Subcutaneous adipose tissue (tissue), 4 donors: ENCODE data around the gene MTMR2. TPM values are rescaled to one million over a fixed set of nuclear protein-coding genes. Genes with fewer than 3 reads are reported as not detected.

ENCODE experiments used
- CTCF ChIP-seq: fragments of 450-650 bp; IDR thresholded peaks from one replicate; pipeline ENCODE4 v1.5.1; 2016; ENCODE audit warnings: low read depth, mild to moderate bottlenecking, control low read depth, antibody characterized with exemption, moderate library complexity
- total RNA-seq, 4 donors: library from RNA; depleted of rRNA; stranded (reverse); fragments of >200 nt; gene quantifications; one replicate each; pipeline ENCODE4 v1.1.0, GENCODE V29; 2016

The MTMR2 gene
- total RNA-seq, 4 donors from 2014 or later = 19.8 to 36.5 (median 27.6) TPM

DNA sequence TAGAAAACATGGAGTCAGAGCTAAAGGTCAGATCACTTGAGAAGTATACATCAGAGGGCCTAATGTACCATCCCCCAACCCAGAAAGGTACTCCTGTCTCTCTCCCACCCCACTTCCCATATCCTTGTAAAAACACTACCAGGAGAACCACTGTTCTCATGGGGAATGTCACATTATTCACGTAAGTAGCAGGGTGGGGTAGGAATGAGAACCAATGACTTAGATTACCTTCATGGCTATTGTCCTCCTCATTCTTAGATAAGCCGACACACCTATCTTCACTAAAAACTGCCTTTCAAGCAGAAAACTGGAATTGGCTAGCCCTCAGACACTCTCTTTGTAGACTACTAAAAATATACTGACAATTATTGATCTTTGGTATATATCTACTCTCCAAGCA is 70.0 kb downstream of the MTMR2 start:
- no peak for TF ChIP-seq CTCF

DNA sequence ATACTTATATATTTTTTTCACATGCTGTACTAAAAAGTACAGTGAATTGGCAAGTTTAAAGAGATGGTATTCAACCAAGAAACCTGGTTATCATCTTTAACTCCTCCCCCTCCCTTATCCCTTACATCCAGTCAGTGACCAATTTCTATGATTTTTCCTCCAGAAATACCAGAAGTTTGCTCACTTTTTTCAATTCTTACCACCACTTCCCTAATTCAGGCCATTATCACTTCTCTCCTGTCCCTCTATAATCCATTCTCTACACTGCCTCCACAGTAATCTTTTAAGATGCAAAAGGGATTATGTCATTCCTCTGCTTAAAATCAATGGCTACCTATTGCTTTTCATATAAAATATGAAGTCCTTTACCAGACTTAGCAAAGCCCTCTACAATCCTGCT is 70.8 kb downstream of the MTMR2 start:
- TF ChIP-seq CTCF = no peak

GRCh38 chr11:95850137-95850536 is 73.8 kb downstream of the MTMR2 start:
- no peak for TF ChIP-seq CTCF

- TF ChIP-seq CTCF = no peak
Measured at GRCh38 chr11:95849087-95849825, 74.7 kb downstream of the MTMR2 start.

GRCh38 chr11:95845167-95845566 is 78.7 kb downstream of the MTMR2 start:
- no peak for TF ChIP-seq CTCF

- TF ChIP-seq CTCF = no peak
Measured at GRCh38 chr11:95835768-95836488, 88.0 kb downstream of the MTMR2 start.

DNA sequence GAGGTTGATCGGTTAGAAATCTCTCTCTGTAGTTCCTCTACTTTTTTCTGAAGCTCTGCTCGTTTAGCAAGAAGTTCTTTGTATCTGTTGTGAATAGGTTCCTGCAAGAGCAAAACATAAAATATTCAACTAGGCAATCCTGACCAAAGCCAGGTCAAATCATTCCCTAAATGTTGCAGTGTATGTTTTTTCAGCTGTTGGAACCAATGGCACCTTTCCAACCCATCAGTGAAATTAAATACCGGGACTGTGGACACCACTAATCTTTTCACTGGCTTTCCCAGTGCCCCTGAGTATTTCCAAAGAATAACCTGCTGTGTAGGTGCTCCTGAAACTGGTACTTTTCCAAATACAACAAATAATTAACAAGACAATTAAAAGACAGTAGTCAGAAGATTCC is 88.6 kb downstream of the MTMR2 start:
- TF ChIP-seq CTCF = no peak
